ENCODE results near the gene ZNF225.

GRCh38 chr19:44107751-44108150 is 5.4 kb upstream of the ZNF225 start:
- TF ChIP-seq POLR2A (IDR thresholded peaks at IDR 0.05; ENCODE audit: low read length) = no peak
- TF ChIP-seq GATA1 (IDR thresholded peaks at IDR 0.05; ENCODE audit: low read depth, low read length) = no peak
